GM21390 (cell line): ENCODE measurements around the gene VPS13C.
"Not testable (repeated sequence)": the region's sequence is repeated elsewhere in the genome, so short reads cannot be mapped to it uniquely, and the experiment has no call there.

Source experiments
- ATAC-seq: cut with Tn5 transposase; IDR thresholded peaks from one replicate; pipeline ENCODE4 v1.9.1; 2021; ENCODE audit not compliant: unreplicated experiment

The VPS13C gene

DNA sequence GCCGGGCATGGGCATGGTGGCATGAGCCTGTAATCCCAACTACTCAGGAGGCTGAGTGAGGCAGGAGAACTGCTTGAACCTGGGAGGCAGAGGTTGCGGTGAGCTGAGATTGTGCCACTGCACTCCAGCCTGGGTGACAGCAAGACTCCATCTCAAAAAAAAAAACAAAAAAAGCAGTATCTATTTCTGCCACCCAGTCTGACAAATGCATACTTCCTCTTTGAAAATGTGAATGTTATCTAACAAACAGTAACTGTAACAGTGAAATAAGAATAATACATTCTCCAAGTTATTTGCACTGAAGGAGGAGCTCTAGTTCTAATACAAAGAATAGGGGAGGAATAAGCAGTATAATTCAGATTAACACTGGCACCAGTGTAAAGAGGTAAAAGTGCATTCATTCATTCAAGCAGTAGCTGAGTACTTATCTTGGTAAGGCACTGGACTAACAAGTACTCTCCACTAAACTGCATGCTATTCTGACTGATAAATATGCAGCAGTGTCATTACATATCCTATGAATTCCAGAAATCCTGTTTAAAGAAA is 12.9 kb downstream of the VPS13C start:
- ATAC-seq = peak; percentile 42

DNA sequence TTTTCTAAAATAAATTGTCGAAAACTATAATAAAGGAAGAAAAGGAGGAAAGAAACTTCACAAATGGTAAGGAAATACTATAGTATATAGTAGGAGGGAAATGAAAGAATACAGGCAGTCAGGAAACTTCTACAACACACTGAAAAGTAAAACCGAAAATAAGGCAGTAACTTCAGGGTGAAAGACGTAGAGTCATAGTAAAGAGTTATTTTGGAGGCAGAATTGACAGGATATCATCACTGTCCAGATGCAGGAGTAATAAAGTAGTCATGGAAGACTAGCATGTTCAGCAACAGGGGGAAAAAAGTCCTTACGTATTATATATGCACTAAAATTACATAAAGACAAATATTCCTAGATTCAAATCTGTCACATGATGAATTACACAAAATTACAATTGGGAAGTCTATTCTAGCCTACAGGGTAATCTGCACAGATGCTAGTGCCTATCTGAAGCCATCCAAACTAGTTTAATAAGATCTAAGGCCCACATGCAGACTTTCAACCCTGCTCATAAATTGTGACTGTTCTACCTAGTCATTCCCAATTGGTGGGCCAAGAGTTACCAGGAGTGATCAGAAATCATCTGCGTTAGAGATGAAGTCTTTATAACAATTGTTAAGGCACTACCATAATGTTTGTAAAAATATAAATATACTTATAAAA is 14.0 kb downstream of the VPS13C start:
- ATAC-seq = peak; percentile 79

DNA sequence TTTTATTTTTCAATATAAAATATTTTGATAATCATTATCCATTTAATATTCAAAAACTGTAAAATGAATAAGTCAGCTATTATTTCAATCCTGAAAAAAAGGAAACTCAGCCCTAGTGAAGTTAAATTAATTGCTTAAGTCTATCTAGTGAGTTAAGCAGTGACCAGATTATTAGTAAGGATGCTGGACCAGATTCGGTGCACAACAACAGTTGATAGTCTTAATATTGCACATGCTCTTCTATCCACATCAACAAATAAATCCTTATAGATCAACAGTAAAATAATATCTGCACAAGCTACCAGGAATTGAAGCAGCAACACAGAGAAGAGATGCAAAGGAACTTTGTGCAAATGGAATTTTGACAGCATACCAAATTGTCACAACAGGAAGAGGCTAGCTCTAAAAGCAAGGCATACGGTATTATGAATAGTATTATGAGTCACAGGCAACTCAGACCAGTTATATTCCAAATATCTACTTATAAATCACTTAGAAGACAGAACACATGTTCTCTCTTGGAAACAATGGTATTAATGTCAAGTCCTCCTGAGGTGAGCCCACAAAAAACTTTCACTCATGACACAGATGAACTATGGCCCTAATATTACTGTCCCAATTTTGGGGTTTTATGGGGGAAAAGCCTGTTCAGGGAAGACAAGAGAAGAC is 24.9 kb downstream of the VPS13C start:
- no peak for ATAC-seq

DNA sequence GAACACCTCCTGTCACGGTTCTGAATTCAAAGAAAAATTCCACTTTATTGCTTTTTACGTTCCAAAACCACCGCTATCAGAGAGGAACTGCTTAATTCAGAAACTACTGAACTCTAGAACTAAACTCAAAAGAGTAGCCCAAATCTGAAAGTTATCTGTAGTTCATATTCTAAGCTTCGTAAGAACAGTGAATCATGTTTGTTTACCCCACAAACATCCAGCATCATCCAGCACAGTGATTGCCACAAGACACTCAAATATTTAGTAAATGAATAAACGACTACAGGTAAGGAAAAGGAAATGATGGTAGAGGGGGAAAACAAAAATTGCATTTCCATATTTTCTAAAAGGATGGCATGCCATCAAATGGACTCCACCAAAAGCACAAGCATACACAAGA is 32.3 kb downstream of the VPS13C start:
- ATAC-seq = no peak

DNA sequence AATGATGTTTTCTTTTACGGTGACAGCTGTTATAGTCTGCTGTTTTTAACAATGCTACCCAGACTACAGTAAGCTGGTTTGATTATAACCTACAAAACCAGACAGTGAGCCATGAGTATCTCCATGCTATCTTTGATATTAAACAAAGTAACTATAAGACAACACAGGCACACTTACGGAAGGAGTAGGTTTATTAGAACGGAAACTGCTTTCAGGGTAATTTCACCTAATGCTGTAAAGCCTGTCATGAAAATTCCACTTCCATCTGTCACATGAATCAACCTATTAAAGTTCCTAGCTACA is 33.0 kb downstream of the VPS13C start:
- ATAC-seq = no peak

DNA sequence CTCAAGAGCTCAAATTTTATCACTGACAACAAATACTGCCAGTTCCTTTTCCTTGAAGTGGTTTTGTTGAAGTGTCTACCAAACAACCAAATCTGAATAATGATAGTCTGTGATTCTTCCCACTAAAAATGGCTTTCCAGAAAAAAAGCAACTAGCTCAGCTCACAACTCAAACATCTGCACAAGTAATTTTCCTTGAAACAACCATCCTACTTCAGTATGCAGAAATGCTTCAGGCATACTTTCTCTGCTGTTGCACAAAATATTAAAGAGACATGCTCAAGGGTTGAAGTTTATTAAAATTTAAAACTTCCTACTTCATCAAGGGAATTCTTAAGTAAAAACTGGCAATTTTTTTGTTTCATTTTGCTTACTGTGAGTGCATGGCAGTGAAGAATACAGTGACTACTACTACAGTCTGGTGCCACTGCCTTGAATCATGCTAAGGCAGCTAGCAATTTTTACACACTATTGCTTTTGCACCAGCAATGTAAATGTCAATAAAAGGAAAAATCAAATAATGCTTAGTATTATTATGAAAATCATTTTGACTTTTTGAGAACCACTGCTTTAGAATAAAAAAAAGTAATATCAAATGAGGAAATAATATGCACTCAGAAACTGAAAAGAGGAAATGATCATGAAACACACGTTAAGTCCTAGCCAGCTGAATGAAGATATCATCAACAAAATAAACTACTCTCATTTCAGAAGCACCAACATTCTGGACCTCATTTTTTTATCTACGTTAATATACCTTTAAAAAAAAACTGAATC is 33.6 kb downstream of the VPS13C start:
- peak; percentile 66 for ATAC-seq

DNA sequence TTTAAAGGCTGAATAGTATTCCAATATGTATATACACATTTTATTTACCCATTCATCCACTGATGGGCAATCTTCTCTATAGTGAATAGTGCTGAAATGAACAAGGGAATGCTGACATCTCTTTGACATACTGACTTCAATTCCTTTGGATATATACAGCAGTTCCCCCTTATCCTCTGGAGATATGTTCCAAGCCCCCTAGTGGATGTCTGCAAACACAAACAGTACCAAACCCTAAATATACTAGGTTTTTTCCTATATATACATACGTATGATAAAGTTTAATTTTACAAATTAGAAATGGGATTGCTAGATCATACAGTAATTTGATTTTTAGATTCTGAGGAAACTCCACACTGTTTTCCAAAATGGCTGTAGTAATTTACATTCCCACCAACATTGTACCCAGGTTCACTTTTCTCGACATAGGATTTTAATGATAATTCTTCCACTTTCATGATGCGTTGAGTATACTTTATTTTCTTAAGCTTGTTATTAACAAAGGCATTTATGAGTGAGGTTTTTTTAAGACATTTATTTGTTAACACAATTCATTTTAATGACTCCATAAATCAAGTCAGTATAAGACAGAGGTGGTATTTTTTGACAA is 38.2 kb downstream of the VPS13C start:
- ATAC-seq = no peak

DNA sequence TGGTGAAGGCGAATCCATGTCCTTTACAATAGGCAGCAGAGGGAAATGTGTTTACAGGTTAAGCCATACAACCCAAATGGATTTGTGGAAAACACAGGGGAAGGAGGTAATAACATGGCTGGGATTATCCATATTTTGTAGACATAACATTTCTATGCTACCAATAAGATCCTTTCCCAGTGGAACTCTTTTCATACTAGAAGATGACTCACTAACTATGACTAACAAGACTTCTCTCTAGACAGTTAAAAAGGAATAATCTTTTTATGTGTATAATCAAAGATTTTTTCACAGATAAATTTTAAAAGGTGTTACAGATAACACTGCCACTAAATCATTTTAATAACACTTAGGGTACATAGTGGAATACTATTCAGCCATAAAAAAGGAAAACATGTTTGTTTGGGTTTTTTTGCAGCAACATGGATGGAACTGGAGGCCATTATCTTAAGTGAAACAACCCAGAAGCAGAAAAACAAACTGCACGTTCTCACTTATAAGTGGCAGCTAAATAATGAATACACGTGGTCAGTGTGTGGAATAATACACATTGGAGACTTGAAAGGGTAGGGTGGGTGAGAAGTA is 39.6 kb downstream of the VPS13C start:
- ATAC-seq = no peak

DNA sequence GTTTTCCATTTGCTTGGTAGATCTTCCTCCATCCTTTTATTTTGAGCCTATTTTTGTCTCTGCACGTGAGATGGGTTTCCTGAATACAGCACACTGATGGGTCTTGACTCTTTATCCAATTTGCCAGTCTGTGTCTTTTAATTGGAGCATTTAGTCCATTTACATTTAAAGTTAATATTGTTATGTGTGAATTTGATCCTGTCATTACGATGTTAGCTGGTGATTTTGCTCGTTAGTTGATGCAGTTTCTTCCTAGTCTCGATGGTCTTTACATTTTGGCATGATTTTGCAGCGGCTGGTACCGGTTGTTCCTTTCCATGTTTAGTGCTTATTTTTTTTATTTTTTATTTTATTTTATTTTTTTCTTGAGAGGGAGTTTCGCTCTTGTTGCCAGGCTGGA is 54.9 kb downstream of the VPS13C start:
- not testable (repeated sequence) for ATAC-seq

DNA sequence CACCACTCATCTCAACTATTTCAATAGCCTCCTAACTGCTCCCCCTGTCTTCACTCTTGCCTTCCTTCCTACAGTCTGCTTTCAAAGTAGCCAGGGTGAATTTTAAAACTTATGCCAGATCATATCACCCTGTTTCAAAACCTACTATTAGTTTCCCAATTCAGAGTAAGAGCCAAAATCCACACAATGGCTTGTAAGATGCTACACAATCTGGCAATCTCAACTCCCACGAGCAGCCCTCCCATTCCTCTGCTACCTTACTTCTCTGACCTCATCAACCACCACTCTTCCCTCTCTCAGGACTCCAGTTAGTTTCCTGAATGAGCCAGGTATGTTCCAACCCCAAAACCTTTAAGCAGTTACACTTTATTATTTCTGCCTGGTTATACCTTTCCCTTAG is 62.5 kb downstream of the VPS13C start:
- no peak for ATAC-seq

DNA sequence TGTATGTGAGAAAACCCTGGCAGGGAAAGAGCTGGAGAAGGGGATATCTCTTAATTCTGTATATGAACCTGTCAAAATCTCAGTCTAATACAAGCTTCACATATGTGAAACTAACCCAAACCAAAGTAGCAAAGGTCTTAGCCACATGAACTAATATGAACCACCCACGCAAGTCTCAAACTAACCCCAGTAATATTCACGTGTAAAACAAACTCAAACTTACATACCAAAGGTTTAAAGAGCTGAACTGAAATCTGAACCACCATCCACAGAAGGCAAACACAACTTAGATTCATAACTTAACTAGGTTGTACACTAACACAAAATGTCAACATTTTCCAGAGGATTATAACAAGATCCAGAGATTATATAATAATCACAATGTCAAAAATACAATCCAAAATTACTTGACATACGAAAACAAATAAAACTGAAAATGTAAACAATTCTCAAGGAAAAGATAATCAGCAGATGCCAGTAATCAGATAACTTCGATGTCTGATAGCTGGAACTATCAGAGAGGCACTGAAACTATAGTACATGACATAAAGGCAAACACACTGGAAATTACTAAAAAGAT is 64.1 kb downstream of the VPS13C start:
- ATAC-seq = no peak

DNA sequence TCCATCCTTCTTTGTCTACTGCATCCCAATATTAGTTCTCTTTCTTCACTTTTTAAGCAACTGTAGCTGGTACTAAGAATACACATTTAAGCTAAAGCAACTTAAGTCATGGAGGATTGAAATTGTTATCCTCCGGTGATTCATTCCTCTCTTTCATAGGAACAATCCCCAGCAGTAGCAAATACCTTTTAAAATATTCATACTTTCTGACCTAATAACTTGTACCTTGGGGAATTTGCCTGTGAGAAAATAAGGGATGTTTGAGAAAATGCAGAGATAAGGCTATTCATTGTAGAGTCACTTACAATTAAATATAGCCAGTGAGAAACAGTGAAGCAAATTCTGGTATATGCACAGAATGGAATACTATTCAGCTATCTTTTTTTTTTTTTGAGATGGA is 66.0 kb downstream of the VPS13C start:
- no peak for ATAC-seq

DNA sequence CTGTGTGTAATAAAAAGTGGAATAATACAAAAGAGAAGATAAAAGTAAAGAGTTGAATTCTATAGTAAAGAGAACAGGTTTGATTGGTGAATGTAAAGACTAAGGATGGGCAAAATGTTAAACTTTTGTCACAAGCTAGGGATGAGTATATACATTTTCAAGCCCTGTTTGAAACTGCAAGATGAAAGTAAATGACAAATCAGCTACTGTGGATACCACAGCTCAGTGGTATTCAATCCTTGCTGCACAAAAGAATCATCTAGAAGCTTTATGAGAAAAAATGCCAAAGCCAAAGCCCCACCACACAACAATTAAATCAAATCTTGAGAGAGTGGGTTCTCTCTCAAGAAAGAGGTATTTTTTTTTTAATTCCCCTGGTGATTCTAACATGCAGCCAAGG is 67.7 kb downstream of the VPS13C start:
- ATAC-seq = no peak

DNA sequence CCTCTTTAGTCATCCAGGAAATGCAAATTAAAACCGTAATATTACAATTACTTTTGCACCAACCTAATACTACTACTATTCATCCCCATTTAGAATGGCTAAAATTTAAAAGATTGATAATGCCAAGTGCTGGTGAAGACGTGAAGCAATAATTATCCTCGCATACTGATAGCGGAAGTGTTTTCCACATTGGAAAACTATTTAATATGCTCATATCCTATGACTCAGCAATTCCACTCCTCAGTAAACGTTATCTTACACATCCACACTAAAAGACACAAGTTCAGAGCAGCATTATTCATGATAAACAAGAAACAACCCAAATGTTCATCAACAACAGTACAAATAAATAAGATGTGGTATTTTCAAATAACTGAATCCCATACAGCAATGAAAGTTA is 70.6 kb downstream of the VPS13C start:
- no peak for ATAC-seq

DNA sequence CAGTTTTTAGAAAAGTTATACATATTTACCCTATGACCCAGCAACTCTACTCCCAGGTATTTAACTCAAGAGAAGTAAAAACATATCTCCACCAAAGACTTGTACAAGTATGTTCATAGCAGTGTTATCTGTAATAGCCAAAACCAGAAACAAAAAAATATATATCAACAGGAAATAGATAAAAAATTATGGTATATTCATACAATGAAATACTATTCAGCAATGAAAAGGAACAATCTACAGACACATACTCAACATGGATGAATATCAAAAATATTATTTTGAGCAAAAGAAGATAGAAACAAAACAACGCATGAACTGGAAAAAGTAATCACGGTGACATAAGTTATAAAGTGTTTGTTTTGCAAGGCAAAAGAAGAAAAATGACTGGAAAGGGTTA is 72.4 kb downstream of the VPS13C start:
- no peak for ATAC-seq

DNA sequence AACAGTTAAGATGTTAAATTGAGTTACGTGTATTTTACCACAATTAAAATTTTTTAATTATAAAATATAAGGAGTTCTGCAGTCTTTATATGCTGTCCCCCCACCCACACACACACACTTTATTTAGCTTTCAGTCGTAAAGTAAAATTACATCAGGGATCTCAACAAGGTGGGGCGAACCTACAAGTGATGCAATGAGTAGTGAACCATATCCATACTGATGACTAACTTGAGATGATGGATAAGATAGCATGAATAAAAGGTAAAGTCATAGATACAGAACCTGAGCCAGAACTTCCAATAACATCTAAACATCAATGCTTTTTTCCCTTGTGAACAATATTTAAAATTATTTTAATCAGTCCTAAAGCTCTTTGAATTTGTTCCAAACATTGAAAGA is 77.2 kb downstream of the VPS13C start:
- no peak for ATAC-seq

DNA sequence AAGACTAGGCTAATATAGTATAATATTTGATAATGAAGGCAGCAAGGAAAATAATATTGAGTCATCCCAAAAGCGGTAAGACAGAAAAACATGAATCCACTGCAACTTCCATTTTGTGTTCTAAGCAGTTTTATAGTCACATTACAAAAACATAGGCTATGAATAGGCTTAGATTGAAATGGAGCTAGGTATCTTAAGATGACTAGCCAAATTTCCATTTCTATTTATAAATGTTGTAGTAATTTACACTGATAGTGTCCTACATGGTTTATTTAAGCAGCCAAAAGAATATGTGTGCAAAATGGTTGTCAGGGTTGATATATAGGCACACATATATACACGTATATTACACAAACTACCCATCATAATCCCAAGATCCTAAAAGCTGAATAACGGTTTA is 82.0 kb downstream of the VPS13C start:
- ATAC-seq = no peak

DNA sequence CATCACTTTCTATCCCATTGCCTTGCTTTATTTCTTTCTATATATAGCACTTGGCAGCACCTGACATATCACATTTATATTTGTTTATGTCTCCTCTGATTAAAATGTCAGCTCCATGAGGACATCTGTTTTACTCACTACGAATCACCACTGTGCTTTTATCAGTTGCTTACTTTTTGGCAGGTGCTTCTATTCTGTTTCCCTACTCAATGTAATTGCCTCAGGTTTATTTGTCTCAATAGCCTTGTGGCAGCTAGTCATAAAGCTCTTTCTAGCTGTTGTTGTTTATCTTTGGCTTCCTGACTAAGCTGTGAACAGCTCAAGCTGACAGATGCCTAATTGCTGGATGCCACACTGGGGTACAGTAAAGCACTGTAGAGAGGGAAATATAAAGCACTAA is 85.5 kb downstream of the VPS13C start:
- ATAC-seq = no peak

DNA sequence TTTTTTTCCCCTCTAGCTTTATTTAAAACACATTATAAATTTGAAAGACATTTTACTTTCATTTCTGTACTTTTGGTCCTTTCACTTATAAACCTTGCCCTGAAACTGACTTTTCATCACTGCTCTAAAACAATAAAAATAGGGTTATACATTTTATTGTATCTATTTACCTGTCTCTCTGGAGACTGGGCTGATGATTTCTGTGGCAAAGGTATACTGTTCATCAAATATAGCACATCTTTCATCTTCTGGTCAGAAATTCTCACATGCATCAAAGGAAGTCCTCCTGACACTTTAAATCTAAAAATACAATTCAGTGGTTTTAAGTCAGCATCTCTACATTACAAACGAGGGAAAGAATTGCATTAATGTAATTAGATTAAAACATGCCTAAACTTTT is 86.1 kb downstream of the VPS13C start:
- ATAC-seq = no peak

DNA sequence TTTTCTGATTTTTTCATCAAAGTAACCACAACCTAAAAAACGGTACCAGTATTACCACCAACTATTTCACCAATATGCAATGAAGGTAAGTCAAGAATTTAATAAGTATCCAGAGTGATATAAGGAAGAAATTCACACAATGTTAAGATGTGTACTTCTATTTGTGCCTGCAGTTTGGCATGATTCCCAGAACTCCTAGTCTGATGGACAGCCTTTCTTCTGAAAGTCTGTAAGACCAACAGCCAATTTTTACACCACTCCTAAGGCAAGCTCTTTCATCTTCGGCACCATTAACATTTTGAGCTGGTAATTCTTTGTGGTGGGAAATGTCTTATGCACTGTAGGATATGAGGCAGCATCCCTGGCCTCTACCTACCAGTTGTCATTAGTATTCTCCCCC is 108.3 kb downstream of the VPS13C start:
- ATAC-seq = no peak

DNA sequence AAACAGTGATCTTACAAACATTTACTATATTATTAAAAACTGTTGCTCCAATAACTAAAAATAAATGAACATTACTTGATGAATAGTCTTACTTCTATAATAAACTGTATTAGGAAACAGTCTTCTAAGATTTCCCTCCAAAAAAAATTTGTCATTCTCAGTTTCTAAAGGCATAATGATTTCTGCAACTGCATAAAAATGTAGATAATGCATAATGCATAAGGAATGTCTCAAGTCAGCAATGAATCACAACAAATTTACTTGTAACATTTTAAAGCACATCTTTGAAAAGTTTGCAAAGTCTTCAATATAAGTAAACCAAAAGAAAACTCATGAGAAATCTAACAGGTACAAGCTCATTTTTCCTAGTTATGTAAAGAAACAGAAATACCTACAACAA is 113.5 kb downstream of the VPS13C start:
- ATAC-seq = no peak
